GM18870 (cell line): ENCODE results near the gene AP5S1.

ENCODE experiments used
- ATAC-seq: cut with Tn5 transposase; IDR thresholded peaks from one replicate; pipeline ENCODE4 v1.9.1; 2021; ENCODE audit warnings: moderate library complexity; ENCODE audit not compliant: unreplicated experiment

Gene AP5S1

DNA sequence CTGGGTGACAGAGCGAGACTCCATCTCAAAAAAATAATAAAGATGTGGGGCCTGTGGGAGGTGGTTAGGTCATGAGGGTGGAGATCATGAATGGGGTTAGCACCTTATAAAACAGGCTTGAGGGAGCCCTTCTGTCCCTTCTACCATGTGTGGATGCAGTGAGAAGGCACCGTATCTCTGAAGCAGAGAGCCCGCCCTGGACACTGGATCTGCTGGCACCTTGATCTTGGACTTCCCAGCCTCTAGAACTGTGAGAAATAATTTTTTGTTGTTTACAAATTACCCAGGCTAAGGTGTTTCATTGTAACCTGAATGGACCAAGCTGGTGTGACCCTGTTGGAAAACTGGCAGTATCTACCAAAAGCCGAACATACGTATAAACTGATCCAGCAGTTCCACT, 53.2 kb downstream of the AP5S1 start:
- no peak for ATAC-seq

DNA sequence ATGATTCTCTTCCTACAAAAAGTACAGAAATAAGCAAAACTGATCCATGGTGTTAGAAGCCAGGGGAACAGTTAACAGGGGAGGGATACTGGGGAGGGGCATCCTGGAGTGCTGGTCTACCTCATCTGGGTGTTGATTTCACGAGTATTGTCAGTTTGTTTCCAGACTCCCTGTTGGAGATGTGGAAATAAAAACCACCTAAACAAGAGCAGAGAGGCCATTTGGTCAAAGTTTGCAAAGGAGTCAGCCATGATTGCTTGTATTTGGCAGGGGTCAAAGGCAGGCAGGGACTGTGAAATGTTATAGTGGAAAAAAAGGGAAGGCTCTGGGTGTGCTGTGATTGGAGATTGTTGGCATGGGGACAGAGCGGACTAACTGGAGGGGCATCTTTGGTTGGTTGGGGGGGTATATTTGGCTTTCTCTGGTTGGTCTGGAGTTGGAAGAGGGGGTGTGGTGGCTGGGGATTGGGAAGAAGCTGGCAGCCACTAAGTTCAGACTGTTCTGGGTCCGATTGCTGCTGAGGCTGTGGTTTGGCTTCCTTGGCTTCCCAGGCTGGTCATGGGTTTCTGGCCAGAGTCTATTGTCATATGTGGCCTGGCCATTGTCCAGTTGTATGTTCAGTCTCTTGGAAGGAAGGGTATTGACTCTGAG, 54.0 kb downstream of the AP5S1 start:
- no peak for ATAC-seq

- no peak for ATAC-seq
Observed at GRCh38 chr20:3875378-3875974, 55.1 kb downstream of the AP5S1 start.

GRCh38 chr20:3876000-3876399, 55.7 kb downstream of the AP5S1 start:
- no peak for ATAC-seq

- no peak for ATAC-seq
Observed at GRCh38 chr20:3876676-3877075, 56.3 kb downstream of the AP5S1 start.
